Measurements from ENCODE around the gene MUL1. TPM values are rescaled to one million over a fixed set of nuclear protein-coding genes. Genes with fewer than 3 reads are reported as not detected.

Gene MUL1
- total RNA-seq, 1 donor from 2014 or later, result 26.8 TPM

- DNase-seq (ENCODE audit: low spot score), result no peak
Observed at GRCh38 chr1:20472860-20473711, 34.9 kb downstream of the MUL1 start.

DNA sequence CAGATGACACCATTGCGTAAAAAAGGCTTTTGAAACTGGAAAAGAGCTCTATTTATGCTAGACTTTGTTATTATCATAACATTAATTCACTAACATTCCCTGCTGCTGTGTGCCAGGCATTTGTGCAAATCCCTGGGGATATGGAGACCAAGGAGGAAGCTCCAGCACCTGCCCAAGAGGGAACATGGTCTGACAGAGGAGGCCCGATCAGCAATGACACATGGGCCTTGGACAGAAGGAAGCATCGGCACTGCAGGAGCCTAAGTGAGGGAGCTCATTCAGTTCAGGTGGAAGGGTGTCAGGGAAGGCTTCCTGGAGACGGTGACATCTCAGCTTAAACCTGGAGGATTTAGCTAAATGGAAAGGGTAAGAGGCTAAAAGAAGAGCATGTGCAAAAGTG is 35.8 kb downstream of the MUL1 start:
- no peak for DNase-seq (ENCODE audit: low spot score)

DNA sequence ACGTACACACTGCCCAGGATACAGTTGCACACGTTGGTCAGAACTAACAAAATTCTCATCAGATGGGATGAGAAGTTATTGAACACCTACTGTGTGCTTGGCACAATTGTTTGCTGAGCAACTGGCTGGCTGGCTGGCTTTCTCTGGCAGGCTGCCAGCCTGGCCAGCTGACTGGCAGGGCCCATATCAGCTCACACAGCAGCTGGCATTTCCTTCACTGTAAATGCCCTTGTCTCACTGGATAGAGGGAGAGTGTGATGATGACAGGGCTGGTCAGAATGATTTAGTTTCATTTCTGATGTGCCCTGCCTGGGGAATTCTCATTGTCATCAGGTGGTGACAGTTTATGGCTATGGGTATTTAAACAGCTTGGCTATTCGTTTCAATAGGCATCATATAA is 37.8 kb downstream of the MUL1 start:
- no peak for DNase-seq (ENCODE audit: low spot score)

GRCh38 chr1:20469406-20470076 is 38.4 kb downstream of the MUL1 start:
- no peak for DNase-seq (ENCODE audit: low spot score)

DNA sequence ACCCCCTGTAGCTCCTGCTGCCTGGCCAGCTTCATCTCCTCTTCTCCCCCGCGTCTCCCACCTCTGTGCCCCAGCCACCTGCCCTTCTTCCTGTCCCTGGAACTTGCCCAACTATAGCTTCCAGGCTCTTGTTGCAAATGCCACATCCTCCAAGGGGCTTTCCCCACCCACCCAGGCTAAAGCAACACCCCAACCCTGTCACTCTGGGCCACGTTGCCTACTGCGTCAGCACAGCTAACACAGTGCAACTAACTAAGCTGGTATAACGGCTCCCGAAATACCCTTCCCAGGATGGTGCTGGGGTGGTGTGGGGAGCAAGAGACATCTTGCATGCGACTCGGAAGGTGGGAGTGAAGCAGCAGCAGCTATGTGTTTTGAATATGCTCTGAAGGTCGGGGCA is 41.7 kb downstream of the MUL1 start:
- DNase-seq (ENCODE audit: low spot score), result no peak

- DNase-seq (ENCODE audit: low spot score), result no peak
Observed at GRCh38 chr1:20465187-20465586, 42.8 kb downstream of the MUL1 start.

DNA sequence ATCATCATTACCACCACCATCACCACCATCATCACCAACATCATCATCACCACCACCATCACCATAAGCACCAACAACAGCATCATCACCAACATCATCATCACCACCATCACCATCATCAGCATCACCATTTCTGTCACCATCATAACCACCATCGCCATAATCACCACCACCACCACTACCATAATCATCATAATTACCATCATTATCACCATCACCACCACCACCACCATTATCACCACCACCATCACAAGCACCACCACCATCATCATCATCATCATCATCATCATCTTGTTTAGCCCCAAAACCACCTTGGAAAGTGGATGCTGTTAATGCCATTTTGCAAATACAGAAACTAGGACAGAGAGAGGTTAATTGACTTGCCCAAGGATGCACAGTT is 44.4 kb downstream of the MUL1 start:
- no peak for DNase-seq (ENCODE audit: low spot score)

GRCh38 chr1:20462397-20462796 is 45.6 kb downstream of the MUL1 start:
- DNase-seq (ENCODE audit: low spot score), result no peak

GRCh38 chr1:20458717-20459116 is 49.2 kb downstream of the MUL1 start:
- DNase-seq (ENCODE audit: low spot score), result no peak

GRCh38 chr1:20454004-20454403 is 53.9 kb downstream of the MUL1 start:
- DNase-seq (ENCODE audit: low spot score), result no peak

DNA sequence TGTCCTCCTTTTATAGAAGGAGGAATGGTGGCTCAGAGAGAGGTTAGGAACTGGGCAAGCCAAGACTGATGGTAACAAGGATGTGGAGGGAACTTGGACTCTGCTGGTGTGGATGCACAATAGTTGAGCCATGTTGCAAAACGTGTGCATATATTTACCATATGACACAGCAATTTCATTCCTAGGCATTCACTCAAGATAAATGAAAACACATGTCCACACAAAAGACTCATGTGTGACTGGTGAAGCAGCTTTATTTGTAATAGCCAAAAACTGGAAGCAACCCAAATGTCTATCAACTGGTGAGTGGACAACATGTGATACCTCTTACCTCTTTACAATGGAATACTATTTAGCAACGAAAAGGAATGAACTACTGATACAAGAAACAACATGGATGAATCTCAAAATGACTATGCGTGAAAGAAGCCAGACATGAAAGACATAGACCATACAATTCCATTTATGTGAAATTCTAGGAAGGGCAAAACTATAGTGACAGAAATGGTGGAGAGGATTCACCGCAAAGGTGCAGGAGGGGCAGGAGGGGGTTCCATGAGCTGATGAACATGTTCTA is 58.1 kb downstream of the MUL1 start:
- no peak for DNase-seq (ENCODE audit: low spot score)

Other genes with a start within 250 kb of the MUL1 start
- not detected for gene VWA5B1, start 217.3 kb downstream of the MUL1 start, total RNA-seq
- gene CAMK2N1, start 21.9 kb downstream of the MUL1 start, total RNA-seq, result 13.6 TPM
- gene FAM43B, start 44.4 kb upstream of the MUL1 start, total RNA-seq, result 0.87 TPM
- 6.4 TPM for gene CDA, start 80.9 kb upstream of the MUL1 start, total RNA-seq
- 87.6 TPM for gene PINK1, start 125.3 kb upstream of the MUL1 start, total RNA-seq
- 133 TPM for gene DDOST, start 153.2 kb upstream of the MUL1 start, total RNA-seq
- gene KIF17, start 209.9 kb upstream of the MUL1 start, total RNA-seq, result 4.6 TPM
- gene SH2D5, start 224.6 kb upstream of the MUL1 start, total RNA-seq, result 0.22 TPM

Data from mesenteric fat pad (tissue), 1 donor.